GM12872 (cell line): ENCODE data around the gene DROSHA.

Experiments
- CTCF ChIP-seq: IDR thresholded peaks from 3 replicates; pipeline ENCODE4 v1.5.1; 2011; ENCODE audit warnings: low read depth, mild to moderate bottlenecking, low read length, moderate library complexity; ENCODE audit not compliant: insufficient read depth

Gene DROSHA

DNA sequence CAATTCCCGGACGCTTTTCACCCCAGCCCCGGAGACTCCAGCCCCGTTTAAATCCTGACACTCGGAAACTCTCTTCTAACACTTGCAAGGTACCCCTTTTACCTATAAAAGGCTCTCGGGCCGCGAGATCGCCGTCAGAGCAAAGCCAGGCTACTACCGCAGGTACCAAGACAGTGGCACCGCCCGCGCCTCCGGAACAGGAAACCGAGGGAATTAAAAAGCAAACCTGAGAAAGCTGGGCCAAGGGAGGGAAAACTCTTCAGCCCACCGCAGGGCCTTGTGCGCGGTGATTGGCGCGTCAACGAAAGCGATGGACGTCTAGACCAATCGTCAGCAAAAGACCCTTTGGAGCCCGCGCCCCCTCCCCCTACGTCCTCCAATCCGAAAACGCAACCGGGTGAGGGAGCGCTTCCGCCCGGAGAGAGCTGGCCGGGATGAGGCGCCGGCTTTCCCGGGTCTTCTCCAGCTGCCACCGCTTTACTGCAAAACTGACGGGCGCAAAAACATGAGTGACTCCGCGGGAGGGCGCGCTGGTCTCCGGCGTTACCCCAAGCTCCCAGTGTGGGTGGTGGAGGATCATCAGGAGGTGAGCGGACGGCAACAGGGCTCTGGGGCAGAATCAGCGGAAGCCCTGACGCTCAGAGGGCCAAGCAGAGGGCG lies at the start of gene DROSHA, which contains the start of gene C5orf22:
Gene DROSHA, minus strand, starts transcription at position 206 of the 660 bp plus-strand sequence. CDS start 3,034 bp downstream, outside the sequence.
Gene C5orf22, plus strand, starts transcription at position 414 of the 660 bp plus-strand sequence. Its CDS starts 92 bp downstream, at position 506.
- TF ChIP-seq CTCF = no peak

- TF ChIP-seq CTCF = no peak
Measured at GRCh38 chr5:31579558-31579957, 47.7 kb upstream of the DROSHA start.

GRCh38 chr5:31577438-31577837 lies 45.5 kb upstream of the DROSHA start:
- no peak for TF ChIP-seq CTCF

GRCh38 chr5:31574772-31575171 lies 42.9 kb upstream of the DROSHA start:
- no peak for TF ChIP-seq CTCF

- no peak for TF ChIP-seq CTCF
Measured at GRCh38 chr5:31573494-31574142, 41.7 kb upstream of the DROSHA start.

GRCh38 chr5:31569068-31569467 lies 37.2 kb upstream of the DROSHA start:
- TF ChIP-seq CTCF = no peak

DNA sequence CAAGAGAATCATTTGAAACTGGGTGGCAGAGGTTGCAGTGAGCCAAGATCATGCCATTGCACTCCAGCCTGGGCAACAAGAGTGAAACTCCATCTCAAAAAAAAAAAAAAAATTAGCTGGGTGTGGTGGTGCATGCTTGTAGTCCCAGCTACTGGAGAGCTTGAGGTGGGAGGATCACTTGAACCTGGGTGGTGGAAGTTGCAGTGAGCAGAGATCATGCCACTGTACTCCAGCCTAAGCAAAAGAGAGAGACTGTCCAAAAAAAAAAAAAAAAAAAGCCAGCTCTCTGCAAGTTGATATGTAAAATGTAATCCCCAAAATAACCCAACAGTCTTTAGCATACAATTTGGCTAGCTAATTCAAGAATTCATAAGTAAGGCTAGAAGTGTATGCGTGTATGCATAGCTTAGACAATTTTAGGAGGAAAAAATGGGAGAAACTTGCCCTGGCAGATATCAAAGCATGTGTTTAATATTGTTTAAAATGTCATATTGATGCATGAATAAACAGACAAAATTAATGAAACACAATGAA lies 36.5 kb upstream of the DROSHA start:
- no peak for TF ChIP-seq CTCF
